IMR-90 (cell line): ENCODE measurements around the gene CDC14A. TPM values are rescaled to one million over a fixed set of nuclear protein-coding genes. Genes with fewer than 3 reads are reported as not detected.

ENCODE experiments used
- ATAC-seq: fragments of 200-7000 bp; cut with Tn5 transposase; 2 replicates; pipeline ENCODE4 v1.9.1; 2020; ENCODE audit warnings: low read depth, mild to moderate bottlenecking, moderate library complexity
- BruUV-seq: library from RNA; stranded (reverse); fragments of 400-500 nt; replicated peaks from 2 replicates; lab custom pipeline; 2021; lab: Mats Ljungman, UMichigan
- CTCF ChIA-PET: fragments of 300-600 bp; formaldehyde crosslinking; extraction: SDS; loops from one replicate; lab custom pipeline; 2021; ENCODE audit warnings: antibody characterized with exemption; lab: Yijun Ruan, JAX
- POLR2A ChIA-PET: fragments of 300-600 bp; sonication (Branson Sonifier 250); formaldehyde crosslinking; loops from one replicate; lab custom pipeline; 2022; ENCODE audit warnings: antibody characterized with exemption; ENCODE audit not compliant: unreplicated experiment; lab: Charles Lee
- DNase-seq: peaks from one replicate; pipeline ENCODE4 v3.0.0; 2013
- H2AFZ ChIP-seq: replicated peaks from 2 replicates; pipeline ENCODE3; 2013; ENCODE audit warnings: low read length, mild to moderate bottlenecking; ENCODE audit not compliant: poor library complexity
- H2AK5ac ChIP-seq: 2 replicates; pipeline ENCODE4 v1.6.1; 2013; ENCODE audit warnings: low read depth, low read length, inconsistent platforms
- H2AK9ac ChIP-seq: replicated peaks from 2 replicates; pipeline ENCODE3; 2013; ENCODE audit warnings: mild to moderate bottlenecking, low read depth, low read length, moderate library complexity; ENCODE audit not compliant: poor library complexity
- H2BK120ac ChIP-seq: 2 replicates; pipeline ENCODE4 v1.6.1; 2013; ENCODE audit warnings: low read depth, low read length, inconsistent platforms
- H2BK15ac ChIP-seq: 3 replicates; pipeline ENCODE4 v1.6.1; 2013; ENCODE audit warnings: low read depth, low read length, inconsistent platforms
- H2BK20ac ChIP-seq: 2 replicates; pipeline ENCODE4 v1.6.1; 2013; ENCODE audit warnings: low read depth, mild to moderate bottlenecking, inconsistent platforms, low read length, moderate library complexity
- H2BK5ac ChIP-seq: 2 replicates; pipeline ENCODE4 v1.6.1; 2013; ENCODE audit warnings: mild to moderate bottlenecking, low read depth, low read length, inconsistent platforms; ENCODE audit not compliant: poor library complexity, severe bottlenecking
- H3K14ac ChIP-seq: replicated peaks from 2 replicates; pipeline ENCODE4 v1.6.1; 2013; ENCODE audit warnings: low read depth, low read length, inconsistent platforms
- H3K18ac ChIP-seq: 2 replicates; pipeline ENCODE4 v1.6.1; 2013; ENCODE audit warnings: low read depth, low read length, control low read depth
- H3K23ac ChIP-seq: 2 replicates; pipeline ENCODE4 v1.6.1; 2013; ENCODE audit warnings: low read depth, low read length, inconsistent platforms
- H3K27ac ChIP-seq: 2 replicates; pipeline ENCODE4 v1.5.1; 2013; ENCODE audit warnings: mild to moderate bottlenecking, control low read depth, low read length; ENCODE audit not compliant: insufficient read depth
- H3K27me3 ChIP-seq: 2 replicates; pipeline ENCODE4 v1.6.1; 2013; ENCODE audit warnings: low read length; ENCODE audit not compliant: control insufficient read depth, insufficient read depth
- H3K36me3 ChIP-seq: 2 replicates; pipeline ENCODE4 v1.6.1; 2013; ENCODE audit warnings: low read length, mixed read lengths; ENCODE audit not compliant: control insufficient read depth, insufficient read depth
- H3K4ac ChIP-seq: 2 replicates; pipeline ENCODE4 v1.6.1; 2013; ENCODE audit warnings: low read depth, low read length, inconsistent platforms
- H3K4me1 ChIP-seq: 2 replicates; pipeline ENCODE4 v1.6.1; 2013; ENCODE audit warnings: low read length, mixed read lengths; ENCODE audit not compliant: control insufficient read depth, insufficient read depth
- H3K4me2 ChIP-seq: 2 replicates; pipeline ENCODE4 v1.6.1; 2013; ENCODE audit warnings: low read depth, mild to moderate bottlenecking, control low read depth, low read length, moderate library complexity
- H3K4me3 ChIP-seq: 2 replicates; pipeline ENCODE4 v1.5.1; 2013; ENCODE audit warnings: low read depth, mild to moderate bottlenecking, control low read depth, low read length, moderate library complexity; ENCODE audit not compliant: insufficient read depth
- H3K56ac ChIP-seq: 2 replicates; pipeline ENCODE4 v1.6.1; 2013; ENCODE audit warnings: low read length, inconsistent platforms; ENCODE audit not compliant: insufficient read depth; ENCODE audit errors: extremely low read depth
- H3K79me1 ChIP-seq, 2 experiments: 2 replicates each; pipeline ENCODE4 v1.6.1; 2013; ENCODE audit warnings: low read length in 2 of 2, inconsistent platforms in 1 of 2, low read depth in 1 of 2
- H3K9ac ChIP-seq: 2 replicates; pipeline ENCODE4 v1.6.1; 2013; ENCODE audit warnings: low read depth, low read length, control low read depth
- H3K9me1 ChIP-seq: 2 replicates; pipeline ENCODE4 v1.6.1; 2013; ENCODE audit warnings: low read length, inconsistent platforms; ENCODE audit not compliant: insufficient read depth
- H3K9me3 ChIP-seq: 2 replicates; pipeline ENCODE4 v1.6.1; 2013; ENCODE audit warnings: low read length; ENCODE audit not compliant: control insufficient read depth, insufficient read depth
- H4K20me1 ChIP-seq: 2 replicates; pipeline ENCODE4 v1.6.1; 2013; ENCODE audit warnings: low read length, inconsistent platforms; ENCODE audit not compliant: insufficient read depth
- H4K5ac ChIP-seq: 2 replicates; pipeline ENCODE4 v1.6.1; 2013; ENCODE audit warnings: mild to moderate bottlenecking, low read depth, low read length, control low read depth
- H4K8ac ChIP-seq, 2 experiments: 2 replicates each; pipeline ENCODE4 v1.6.1; 2013; ENCODE audit warnings: low read depth in 2 of 2, low read length in 2 of 2, control low read depth in 1 of 2, inconsistent platforms in 1 of 2
- H4K91ac ChIP-seq: 2 replicates; pipeline ENCODE4 v1.6.1; 2013; ENCODE audit warnings: low read depth, low read length, inconsistent platforms; ENCODE audit not compliant: insufficient read depth
- MAZ ChIP-seq: IDR thresholded peaks from 2 replicates; pipeline ENCODE4 v1.6.1; 2012; ENCODE audit warnings: low read depth, mild to moderate bottlenecking, low read length, improper control_type of control experiment, moderate library complexity, borderline replicate concordance
- POLR2A ChIP-seq: IDR thresholded peaks from 2 replicates; pipeline ENCODE4 v1.6.1; 2012; ENCODE audit warnings: mild to moderate bottlenecking, low read depth, low read length
- RCOR1 ChIP-seq: IDR thresholded peaks from 2 replicates; pipeline ENCODE4 v1.6.1; 2012; ENCODE audit warnings: mild to moderate bottlenecking, low read length, improper control_type of control experiment; ENCODE audit not compliant: insufficient replicate concordance
- WGBS, 2 experiments: methylation state at CpG; one replicate each; pipeline versions ENCODE4 v1.1.5 to v1.1.7; 2013; ENCODE audit warnings: missing lambda C conversion rate in 2 of 2; ENCODE audit not compliant: insufficient read length in 1 of 2; ENCODE audit errors: extremely low coverage in 2 of 2; 5-methylcytosine and 5-hydroxymethylcytosine counted together
- dilution Hi-C: fragments of 300-500 bp; cut with HindIII; formaldehyde crosslinking; loops from one replicate; pipeline ENCODE4 v1.14.3; 2018; ENCODE audit warnings: low sequenced_read_pairs; ENCODE audit not compliant: unreplicated experiment
- in situ Hi-C: fragments of 300-500 bp; cut with MboI; formaldehyde crosslinking; loops from 3 replicates; pipeline ENCODE4 v1.14.3; 2019; ENCODE audit warnings: low sequenced_read_pairs, inconsistent platforms, mixed read lengths
- intact Hi-C: fragments of 100-400 bp; cut with micrococcal nuclease; formaldehyde crosslinking; loops from 2 replicates; pipeline ENCODE4 v1.10.0; 2022
- polyA plus RNA-seq, 3 experiments: library from polyadenylated mRNA; depleted of rRNA; stranded (reverse); fragments of >200 nt; gene quantifications; 2 replicates each; pipeline ENCODE4 v1.2.3, GENCODE V29; 2012; ENCODE audit warnings: low replicate concordance in 1 of 3
- total RNA-seq: library from RNA; depleted of rRNA; stranded (reverse); fragments of >200 nt; gene quantifications from 2 replicates; pipeline ENCODE4 v1.2.3, GENCODE V29; 2012

Gene CDC14A
- total and polyA plus RNA-seq, 2 of the 4 experiments (the other 2 are of a cell fraction) = 1.7 to 3.0 TPM

GRCh38 chr1:100362821-100363466, 10.6 kb downstream of the CDC14A start:
- Histone ChIP-seq H3K36me3 (no peaks in the 10 kb centered on the region; the same call in 1 of the 2 replicates), H2BK5ac (no peak overlapping the region), H3K18ac (no peak overlapping the region), H3K79me1 (peaks cover 23% of the 10 kb centered on the region in 2 experiments), H2BK120ac (no peak overlapping the region), H3K4me2 (no peak overlapping the region), H4K8ac (no peak overlapping the region), H3K23ac (no peak overlapping the region), H2AK5ac (no peak overlapping the region), H3K14ac (no peak overlapping the region), H3K27me3 (no peaks in the 10 kb centered on the region), H3K56ac (no peak overlapping the region), H3K4me1 (no peaks in the 10 kb centered on the region), H3K4ac (no peak overlapping the region), H3K9me1 (peaks cover 4% of the 10 kb centered on the region), H2BK15ac (no peak overlapping the region), H2BK20ac (no peak overlapping the region), H3K9ac (no peak overlapping the region), H2AK9ac (no peak overlapping the region), H4K5ac (no peak overlapping the region), H4K20me1 (no peaks in the 10 kb centered on the region; the same call in 1 of the 2 replicates), H2AFZ (no peak overlapping the region), H3K27ac (no peak overlapping the region), H3K4me3 (no peak overlapping the region), H4K91ac (no peak overlapping the region), H3K9me3 (no peaks in the 10 kb centered on the region)
- ChIA-PET CTCF (interaction anchor here (0.7 to 0.9 kb wide), 2 partner anchors 93 to 101 kb away, joined by 3 to 8 read pairs; no protein-coding TSS in a partner anchor), POLR2A (no interaction called here)
- in situ Hi-C loops = no loop called here
- BruUV-seq = no TSS peak
- TF ChIP-seq MAZ (no peak), POLR2A (no peak), RCOR1 (no peak)
- dilution Hi-C loops = no loop called here
- no peak for DNase-seq
- no peak for ATAC-seq
- WGBS, 2 experiments = 89% methylated on average over 5 of the region's 16 CpGs; no CpG with 5 or more reads in 1 of the 2 experiments
- intact Hi-C loops = no loop called here
